Astrocyte of the hippocampus (primary cell): ENCODE data around the gene TNXB.
"Not testable (repeated sequence)": the region's sequence is repeated elsewhere in the genome, so short reads cannot be mapped to it uniquely, and the experiment has no call there.

Experiments
- DNase-seq: peaks from one replicate; pipeline ENCODE4 v3.0.0; 2011; ENCODE audit warnings: low read depth, low spot score

TNXB gene

GRCh38 chr6:32109114-32109764 lies at the start of gene TNXB:
Gene TNXB (minus strand): TSS chr6:32109338. CDS start chr6:32098198, 11,140 bp downstream.
- no peak for DNase-seq

GRCh38 chr6:32158052-32158451 lies 48.9 kb upstream of the TNXB start:
- DNase-seq, result no peak

- DNase-seq, result no peak
These were observed 47.8 kb upstream of the TNXB start for GRCh38 chr6:32156891-32157290.

- peak; percentile 83 for DNase-seq
These were observed 45.5 kb upstream of the TNXB start for GRCh38 chr6:32154514-32155161.

GRCh38 chr6:32153564-32154513 lies 44.7 kb upstream of the TNXB start, which contains the start of gene PPT2:
Gene PPT2 (plus strand): TSS chr6:32154141. CDS start chr6:32154595, 454 bp downstream.
- peak; percentile 97 for DNase-seq

- DNase-seq, result peak; percentile 56
These were observed 43.8 kb upstream of the TNXB start for GRCh38 chr6:32152769-32153563.

- DNase-seq, result no peak
These were observed 43.0 kb upstream of the TNXB start, which contains the start of gene PRRT1 for GRCh38 chr6:32151863-32152768. Gene PRRT1 (minus strand): TSS chr6:32151939. CDS start chr6:32151827, 112 bp downstream.

GRCh38 chr6:32151181-32151862 lies 42.2 kb upstream of the TNXB start:
- DNase-seq, result no peak

- no peak for DNase-seq
These were observed 41.1 kb upstream of the TNXB start for GRCh38 chr6:32149932-32150870.

- DNase-seq, result no peak
These were observed 40.1 kb upstream of the TNXB start for GRCh38 chr6:32149092-32149755.

- DNase-seq, result peak; percentile 75
These were observed 39.4 kb upstream of the TNXB start for GRCh38 chr6:32148289-32149091.

GRCh38 chr6:32147401-32148132 lies 38.4 kb upstream of the TNXB start:
- DNase-seq, result no peak

- no peak for DNase-seq
These were observed 37.5 kb upstream of the TNXB start for GRCh38 chr6:32146687-32147086.

- no peak for DNase-seq
These were observed 37.1 kb upstream of the TNXB start for GRCh38 chr6:32146287-32146686.

GRCh38 chr6:32144238-32144637 lies 35.1 kb upstream of the TNXB start:
- not testable (repeated sequence) for DNase-seq

GRCh38 chr6:32140420-32141046 lies 31.4 kb upstream of the TNXB start:
- DNase-seq, result no peak
